SK-N-SH (cell line): ENCODE measurements around the gene KIF5B. TPM values are rescaled to one million over a fixed set of nuclear protein-coding genes. Genes with fewer than 3 reads are reported as not detected.

ENCODE experiments used
- CTCF ChIA-PET: fragments of 300-600, 350-600 bp; formaldehyde crosslinking; extraction: SDS; loops from one replicate; lab custom pipeline; 2021; lab: Yijun Ruan, JAX
- POLR2A ChIA-PET: fragments of 350-600 bp; sonication (Branson Sonifier 250); formaldehyde crosslinking; extraction: SDS; loops from one replicate; lab custom pipeline; 2020; ENCODE audit warnings: antibody characterized with exemption, inconsistent platforms; lab: Yijun Ruan, JAX
- DNase-seq: peaks from one replicate; pipeline ENCODE4 v3.0.0; 2012
- H2AFZ ChIP-seq: fragments of 200-600 bp; sonication (generic); 2 replicates; pipeline ENCODE4 v1.8.1; 2016; ENCODE audit warnings: antibody characterized with exemption, mild to moderate bottlenecking, low read depth
- H3F3A ChIP-seq: fragments of 200-600 bp; sonication (generic); replicated peaks from 2 replicates; pipeline ENCODE3; 2016; ENCODE audit warnings: antibody characterized with exemption, mild to moderate bottlenecking; ENCODE audit not compliant: insufficient read depth
- H3K27ac ChIP-seq, 2 experiments: fragments of 200-500 bp in 1 of 2; fragments of 200-600 bp in 1 of 2; sonication (Bioruptor generic) in 1 of 2; sonication (generic), shearing (Covaris generic) in 1 of 2; 2 replicates each; pipeline versions ENCODE4 v1.5.1 to v1.6.1; 2014 to 2016; ENCODE audit warnings: low read depth in 2 of 2, inconsistent platforms in 1 of 2, low read length in 1 of 2, mild to moderate bottlenecking in 1 of 2, mixed read lengths in 1 of 2
- H3K27me3 ChIP-seq: fragments of 200-600 bp; sonication (generic), shearing (Covaris generic); 2 replicates; pipeline ENCODE4 v1.6.1; 2016; ENCODE audit warnings: mixed run types; ENCODE audit not compliant: insufficient read depth
- H3K36me3 ChIP-seq, 2 experiments: fragments of 200-500 bp in 1 of 2; fragments of 200-600 bp in 1 of 2; sonication (Bioruptor generic) in 1 of 2; sonication (generic) in 1 of 2; replicated peaks in 1 of 2; 2 replicates each; pipeline versions ENCODE3 to v1.5.1; 2014 to 2016; ENCODE audit warnings: low read length in 1 of 2, mild to moderate bottlenecking in 1 of 2; ENCODE audit not compliant: insufficient read depth in 2 of 2, control insufficient read depth in 1 of 2
- H3K4me1 ChIP-seq, 2 experiments: fragments of 200-500 bp in 1 of 2; fragments of 200-600 bp in 1 of 2; sonication (Bioruptor generic) in 1 of 2; sonication (generic), shearing (Covaris generic) in 1 of 2; 2 replicates each; pipeline versions ENCODE4 v1.5.1 to v1.6.1; 2014 to 2016; ENCODE audit warnings: low read depth in 1 of 2, low read length in 1 of 2, mixed run types in 1 of 2; ENCODE audit not compliant: insufficient read depth in 2 of 2, control insufficient read depth in 1 of 2
- H3K4me2 ChIP-seq: fragments of 200-600 bp; sonication (generic), shearing (Covaris generic); 2 replicates; pipeline ENCODE4 v1.6.1; 2017; ENCODE audit warnings: mixed run types
- H3K4me3 ChIP-seq, 2 experiments: fragments of 200-500 bp in 1 of 2; fragments of 200-600 bp in 1 of 2; sonication (Bioruptor generic) in 1 of 2; sonication (generic), shearing (Covaris generic) in 1 of 2; 2 replicates each; pipeline versions ENCODE4 v1.5.1 to v1.8.1; 2014 to 2016; ENCODE audit warnings: low read depth in 2 of 2, inconsistent platforms in 1 of 2, low read length in 1 of 2, mild to moderate bottlenecking in 1 of 2, mixed read lengths in 1 of 2, moderate library complexity in 1 of 2
- H3K79me2 ChIP-seq: fragments of 200-600 bp; sonication (generic); 2 replicates; pipeline ENCODE4 v1.8.1; 2017; ENCODE audit warnings: mild to moderate bottlenecking; ENCODE audit not compliant: insufficient read depth
- H3K9ac ChIP-seq: fragments of 200-600 bp; sonication (generic); 2 replicates; pipeline ENCODE4 v1.6.1; 2017; ENCODE audit warnings: mixed run types
- H3K9me2 ChIP-seq: fragments of 200-600 bp; sonication (generic); 2 replicates; pipeline ENCODE4 v1.6.1; 2017; ENCODE audit warnings: mixed run types
- H3K9me3 ChIP-seq: fragments of 200-600 bp; sonication (generic); 2 replicates; pipeline ENCODE4 v1.6.1; 2017; ENCODE audit warnings: mixed run types, mild to moderate bottlenecking, moderate library complexity
- H4K20me1 ChIP-seq: fragments of 200-600 bp; sonication (generic); 2 replicates; pipeline ENCODE4 v1.6.1; 2017; ENCODE audit warnings: mild to moderate bottlenecking, mixed run types; ENCODE audit not compliant: insufficient read depth
- FOSL2 ChIP-seq: IDR thresholded peaks from 2 replicates; pipeline ENCODE4 v1.4.0; 2012; ENCODE audit warnings: low read depth, mild to moderate bottlenecking, moderate library complexity, borderline replicate concordance
- GATA2 ChIP-seq: sonication (generic); formaldehyde crosslinking; IDR thresholded peaks from 2 replicates; pipeline ENCODE4 v1.5.0; 2020; ENCODE audit warnings: mild to moderate bottlenecking, missing genetic modification reagents
- JUND ChIP-seq: IDR thresholded peaks from 2 replicates; pipeline ENCODE4 v1.4.0; 2012
- NFIC ChIP-seq: IDR thresholded peaks from 2 replicates; pipeline ENCODE4 v1.4.0; 2012; ENCODE audit warnings: borderline replicate concordance
- POLR2AphosphoS5 ChIP-seq: IDR thresholded peaks from 2 replicates; pipeline ENCODE4 v1.6.1; 2012; ENCODE audit warnings: low read depth, low read length
- RAD21 ChIP-seq: IDR thresholded peaks from 2 replicates; pipeline ENCODE4 v1.6.1; 2012; ENCODE audit warnings: mild to moderate bottlenecking, low read length
- SIN3A ChIP-seq: IDR thresholded peaks from 2 replicates; pipeline ENCODE4 v1.6.1; 2012; ENCODE audit warnings: low read depth, mild to moderate bottlenecking, low read length, moderate library complexity, borderline replicate concordance
- SMC3 ChIP-seq: IDR thresholded peaks from 2 replicates; pipeline ENCODE4 v1.6.1; 2012; ENCODE audit warnings: low read depth, low read length, improper control_type of control experiment
- YY1 ChIP-seq: IDR thresholded peaks from 2 replicates; pipeline ENCODE4 v1.4.0; 2012; ENCODE audit warnings: low read depth, mild to moderate bottlenecking
- WGBS: methylation state at CpG from one replicate; pipeline ENCODE4 v1.1.6; 2017; ENCODE audit warnings: low lambda C conversion rate; 5-methylcytosine and 5-hydroxymethylcytosine counted together
- polyA plus RNA-seq, 3 experiments: library from polyadenylated mRNA; depleted of rRNA; stranded (reverse); fragments of >200 nt; gene quantifications; 2 replicates each; pipeline ENCODE4 v1.2.3, GENCODE V29; 2012
- TF ChIP-seq, protein P1 (sequence below): IDR thresholded peaks from 2 replicates; pipeline ENCODE4 v1.4.0; 2012; ENCODE audit warnings: low read depth
- TF ChIP-seq, protein P2 (sequence below): IDR thresholded peaks from 2 replicates; pipeline ENCODE4; 2012
- TF ChIP-seq, protein P3 (sequence below): fragments of 150-350 bp; IDR thresholded peaks from 2 replicates; pipeline ENCODE4 v1.6.1; 2017; ENCODE audit warnings: antibody characterized with exemption, low read length, low read depth, borderline replicate concordance
- TF ChIP-seq, protein P4 (sequence below): IDR thresholded peaks from 2 replicates; pipeline ENCODE4 v1.4.0; 2012; ENCODE audit warnings: low read depth, borderline replicate concordance

KIF5B gene
- polyA plus RNA-seq, 1 of the 3 experiments (the other 2 are of a cell fraction) = 15.7 TPM

DNA sequence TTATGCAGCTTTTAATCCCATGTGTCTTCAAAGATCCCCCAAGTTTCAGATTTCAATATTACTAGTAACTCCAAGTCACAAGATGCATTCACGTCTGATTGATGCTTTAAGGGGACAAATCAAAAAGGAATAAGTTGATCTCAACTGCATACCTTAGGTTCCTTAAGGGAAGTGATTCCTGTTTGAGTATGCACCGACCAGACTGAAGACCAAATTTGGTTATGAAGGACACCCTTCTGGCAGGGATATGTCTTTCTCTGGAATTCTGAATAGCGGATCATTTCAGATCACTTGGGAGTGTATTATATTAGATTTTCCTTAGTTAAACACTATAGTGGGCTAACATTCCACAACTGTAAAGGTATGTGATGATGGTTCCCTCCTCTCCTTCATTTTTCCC is 4.3 kb downstream of the KIF5B start:
- Histone ChIP-seq H3K9ac (no peak overlapping the region), H3K4me1 (peaks cover 10 to 45% of the 10 kb centered on the region in 2 experiments; a peak in 3 of 4 replicates), H4K20me1 (peaks cover 85% of the 10 kb centered on the region), H3K27me3 (no peaks in the 10 kb centered on the region), H3K4me2 (peak overlapping the region; percentile 79), H3K9me3 (no peaks in the 10 kb centered on the region), H3K27ac (no peak overlapping the region), H3K4me3 (no peak overlapping the region), H3K36me3 (peaks cover 22 to 31% of the 10 kb centered on the region in 2 experiments), H3F3A (no peaks in the 10 kb centered on the region), H3K9me2 (no peaks in the 10 kb centered on the region), H2AFZ (no peak overlapping the region), H3K79me2 (peaks cover 93% of the 10 kb centered on the region)
- POLR2A ChIA-PET = no interaction called here
- TF ChIP-seq, protein P1, sequence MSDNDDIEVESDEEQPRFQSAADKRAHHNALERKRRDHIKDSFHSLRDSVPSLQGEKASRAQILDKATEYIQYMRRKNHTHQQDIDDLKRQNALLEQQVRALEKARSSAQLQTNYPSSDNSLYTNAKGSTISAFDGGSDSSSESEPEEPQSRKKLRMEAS = no peak
- TF ChIP-seq RAD21 (no peak), POLR2AphosphoS5 (no peak), FOSL2 (no peak), SMC3 (no peak), YY1 (no peak), SIN3A (no peak)
- CTCF ChIA-PET = interaction anchor here (1.0 to 2.3 kb wide), 2 partner anchors 16 to 23 kb away, joined by 3 to 6 read pairs; no protein-coding TSS in a partner anchor
- 82% methylated on average over 3 of the region's 3 CpGs for WGBS
- DNase-seq = no peak

DNA sequence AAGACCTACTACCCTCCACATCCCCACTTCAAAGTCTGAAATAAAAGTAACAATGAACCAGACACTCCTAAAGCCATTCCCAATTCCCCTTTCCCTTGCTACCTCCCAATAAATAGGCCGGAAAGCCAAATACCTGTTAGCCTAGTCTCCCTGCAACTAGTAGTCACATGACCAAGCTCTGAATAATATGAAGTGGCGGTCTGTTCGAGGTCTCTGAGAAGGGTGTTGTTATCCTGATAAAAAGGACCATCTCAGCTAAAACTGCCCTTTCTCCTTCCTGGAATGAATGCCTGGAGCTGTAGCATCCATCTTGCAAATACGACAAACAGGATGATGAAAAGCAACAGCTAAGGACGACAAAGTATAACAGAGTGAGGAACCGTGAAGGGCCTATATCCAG is 6.0 kb downstream of the KIF5B start:
- ChIA-PET CTCF (interaction anchor here (2.3 kb wide), 1 partner anchor 21 kb away, joined by 6 read pairs; no protein-coding TSS in a partner anchor), POLR2A (interaction anchor here (0.6 kb wide), 1 partner anchor 54 kb away, joined by 3 read pairs; no protein-coding TSS in a partner anchor)
- peak overlapping the region in 1 of 2 experiments; percentile 30; a peak in 2 of 4 replicates for H3K27ac ChIP-seq
- DNase-seq = no peak
- H3F3A ChIP-seq = peaks cover 11% of the 10 kb centered on the region
- H3K27me3 ChIP-seq = no peaks in the 10 kb centered on the region
- peaks cover 100% of the 10 kb centered on the region for H3K79me2 ChIP-seq
- H2AFZ ChIP-seq = no peak overlapping the region
- no peaks in the 10 kb centered on the region for H3K9me2 ChIP-seq
- TF ChIP-seq JUND (no peak), GATA2 (no peak), NFIC (no peak)
- TF ChIP-seq, protein P2, sequence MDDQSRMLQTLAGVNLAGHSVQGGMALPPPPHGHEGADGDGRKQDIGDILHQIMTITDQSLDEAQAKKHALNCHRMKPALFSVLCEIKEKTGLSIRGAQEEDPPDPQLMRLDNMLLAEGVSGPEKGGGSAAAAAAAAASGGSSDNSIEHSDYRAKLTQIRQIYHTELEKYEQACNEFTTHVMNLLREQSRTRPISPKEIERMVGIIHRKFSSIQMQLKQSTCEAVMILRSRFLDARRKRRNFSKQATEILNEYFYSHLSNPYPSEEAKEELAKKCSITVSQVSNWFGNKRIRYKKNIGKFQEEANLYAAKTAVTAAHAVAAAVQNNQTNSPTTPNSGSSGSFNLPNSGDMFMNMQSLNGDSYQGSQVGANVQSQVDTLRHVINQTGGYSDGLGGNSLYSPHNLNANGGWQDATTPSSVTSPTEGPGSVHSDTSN = no peak
- TF ChIP-seq, protein P3, sequence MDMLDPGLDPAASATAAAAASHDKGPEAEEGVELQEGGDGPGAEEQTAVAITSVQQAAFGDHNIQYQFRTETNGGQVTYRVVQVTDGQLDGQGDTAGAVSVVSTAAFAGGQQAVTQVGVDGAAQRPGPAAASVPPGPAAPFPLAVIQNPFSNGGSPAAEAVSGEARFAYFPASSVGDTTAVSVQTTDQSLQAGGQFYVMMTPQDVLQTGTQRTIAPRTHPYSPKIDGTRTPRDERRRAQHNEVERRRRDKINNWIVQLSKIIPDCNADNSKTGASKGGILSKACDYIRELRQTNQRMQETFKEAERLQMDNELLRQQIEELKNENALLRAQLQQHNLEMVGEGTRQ = no peak
- TF ChIP-seq, protein P4, sequence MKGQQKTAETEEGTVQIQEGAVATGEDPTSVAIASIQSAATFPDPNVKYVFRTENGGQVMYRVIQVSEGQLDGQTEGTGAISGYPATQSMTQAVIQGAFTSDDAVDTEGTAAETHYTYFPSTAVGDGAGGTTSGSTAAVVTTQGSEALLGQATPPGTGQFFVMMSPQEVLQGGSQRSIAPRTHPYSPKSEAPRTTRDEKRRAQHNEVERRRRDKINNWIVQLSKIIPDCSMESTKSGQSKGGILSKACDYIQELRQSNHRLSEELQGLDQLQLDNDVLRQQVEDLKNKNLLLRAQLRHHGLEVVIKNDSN = peak; percentile 39; the same call in 1 of the 2 replicates
- TF ChIP-seq, all 33 proteins: peak for 1
- Histone ChIP-seq H4K20me1 (peaks cover 100% of the 10 kb centered on the region), H3K9ac (no peak overlapping the region), H3K9me3 (no peaks in the 10 kb centered on the region), H3K4me2 (no peak overlapping the region), H3K4me3 (no peak overlapping the region), H3K36me3 (peaks cover 40 to 49% of the 10 kb centered on the region in 2 experiments), H3K4me1 (peaks cover 6 to 45% of the 10 kb centered on the region in 2 experiments; a peak in 3 of 4 replicates)
- WGBS = 89% methylated on average over 6 of the region's 6 CpGs
